ENCODE results near the gene CCDC33. TPM values are rescaled to one million over a fixed set of nuclear protein-coding genes. Genes with fewer than 3 reads are reported as not detected.

The CCDC33 gene
- total and polyA plus RNA-seq, 2 donors (not counting 1 experiment from before 2014, with no cell fraction given) = not detected

GRCh38 chr15:74362482-74362881, 126.4 kb downstream of the CCDC33 start:
- Mint-ChIP-seq H3K4me1 (peaks cover 3% of the 10 kb centered on the region), H3K27me3 (peaks cover 19% of the 10 kb centered on the region), H3K4me3 (no peak overlapping the region), H3K9me3 (ENCODE audit: insufficient read depth) (no peaks in the 10 kb centered on the region), H3K27ac (no peak overlapping the region)
- peaks cover 0 to 31% (median 19%) of the 10 kb centered on the region in 4 experiments for H3K27me3 ChIP-seq (replicated peaks in 1 of 4; ENCODE audit: control extremely low read depth in 1 of 4, control insufficient read depth in 3 of 4, insufficient read depth in 4 of 4, low read length in 3 of 4)
- intact Hi-C loops (cut with micrococcal nuclease) = no loop called here
- H3K27ac ChIP-seq (ENCODE audit: low read length in 2 of 2) = no peak overlapping the region
- H3K36me3 ChIP-seq (replicated peaks in 1 of 2; ENCODE audit: control extremely low read depth in 1 of 2, control insufficient read depth in 1 of 2, extremely low read depth in 1 of 2, insufficient read depth in 2 of 2, low read length in 1 of 2) = no peaks in the 10 kb centered on the region
- peaks cover 0 to 2% (median 0%) of the 10 kb centered on the region in 3 donors for H3K9me3 ChIP-seq (ENCODE audit: control extremely low read depth in 1 of 3, control insufficient read depth in 2 of 3, insufficient read depth in 1 of 3, low read length in 2 of 3)
- ChIA-PET CTCF (interaction anchor here (1.0 to 2.1 kb wide), 2 partner anchors 9 to 10 kb away, joined by 3 to 7 read pairs; no protein-coding TSS in a partner anchor), POLR2A (no interaction called here)
- no peaks in the 10 kb centered on the region for H4K20me1 ChIP-seq (ENCODE audit: control insufficient read depth, insufficient read depth, low read length, poor library complexity, severe bottlenecking)
- DNase-seq = no peak
- TF ChIP-seq EZH2 (IDR thresholded peaks at IDR 0.05; ENCODE audit: borderline replicate concordance, insufficient read depth, low read depth, low read length, poor library complexity, severe bottlenecking) (no peak), CTCF (IDR thresholded peaks at IDR 0.05) (no peak)
- peaks cover 12 to 13% of the 10 kb centered on the region in 2 donors for H3K4me1 ChIP-seq (ENCODE audit: control insufficient read depth in 2 of 2, insufficient read depth in 2 of 2, low read length in 2 of 2)
- H3K4me3 ChIP-seq (ENCODE audit: control extremely low read depth in 1 of 5, extremely low read depth in 1 of 5, insufficient read depth in 1 of 5, low read depth in 2 of 5, low read length in 4 of 5) = no peak overlapping the region
- H3K4me2 ChIP-seq (replicated peaks; ENCODE audit: low read depth, low read length, poor library complexity, severe bottlenecking) = no peak overlapping the region
- no peak overlapping the region for H3K9ac ChIP-seq (ENCODE audit: low read length)
- no peaks in the 10 kb centered on the region for H3K79me2 ChIP-seq (ENCODE audit: control insufficient read depth, insufficient read depth, low read length)
- ATAC-seq (ENCODE audit: low read depth) = no peak
- WGBS (ENCODE audit: insufficient coverage) = no CpG with 5 or more reads among the region's 1 CpG
- H2AFZ ChIP-seq (ENCODE audit: insufficient read depth, low read depth, low read length, poor library complexity, severe bottlenecking) = no peak overlapping the region

GRCh38 chr15:74364936-74365597, 128.9 kb downstream of the CCDC33 start:
- Mint-ChIP-seq H3K27me3 (peaks cover 31% of the 10 kb centered on the region), H3K27ac (no peak overlapping the region), H3K4me1 (peaks cover 3% of the 10 kb centered on the region), H3K4me3 (peak overlapping the region; percentile 76), H3K9me3 (ENCODE audit: insufficient read depth) (no peaks in the 10 kb centered on the region)
- CTCF ChIA-PET = no interaction called here
- peak overlapping the region; percentile 93 for H3K4me2 ChIP-seq (replicated peaks; ENCODE audit: low read depth, low read length, poor library complexity, severe bottlenecking)
- WGBS (ENCODE audit: insufficient coverage) = 92% methylated on average over 7 of the region's 12 CpGs
- no peak for DNase-seq
- peak overlapping the region in 1 of 5 experiments; percentile 50 for H3K4me3 ChIP-seq (ENCODE audit: control extremely low read depth in 1 of 5, extremely low read depth in 1 of 5, insufficient read depth in 1 of 5, low read depth in 2 of 5, low read length in 4 of 5)
- H3K4me1 ChIP-seq (ENCODE audit: control insufficient read depth in 2 of 2, insufficient read depth in 2 of 2, low read length in 2 of 2) = peaks cover 13 to 14% of the 10 kb centered on the region in 2 donors
- no peaks in the 10 kb centered on the region for H3K79me2 ChIP-seq (ENCODE audit: control insufficient read depth, insufficient read depth, low read length)
- no peak overlapping the region for H3K27ac ChIP-seq (ENCODE audit: low read length in 2 of 2)
- POLR2A ChIA-PET = no interaction called here
- H4K20me1 ChIP-seq (ENCODE audit: control insufficient read depth, insufficient read depth, low read length, poor library complexity, severe bottlenecking) = no peaks in the 10 kb centered on the region
- TF ChIP-seq EZH2 (IDR thresholded peaks at IDR 0.05; ENCODE audit: borderline replicate concordance, insufficient read depth, low read depth, low read length, poor library complexity, severe bottlenecking) (no peak), CTCF (IDR thresholded peaks at IDR 0.05) (no peak)
- H3K9ac ChIP-seq (ENCODE audit: low read length) = no peak overlapping the region
- no peaks in the 10 kb centered on the region for H3K36me3 ChIP-seq (replicated peaks in 1 of 2; ENCODE audit: control extremely low read depth in 1 of 2, control insufficient read depth in 1 of 2, extremely low read depth in 1 of 2, insufficient read depth in 2 of 2, low read length in 1 of 2)
- ATAC-seq (ENCODE audit: low read depth) = no peak
- intact Hi-C loops (cut with micrococcal nuclease) = no loop called here
- peak overlapping the region; percentile 72 for H2AFZ ChIP-seq (ENCODE audit: insufficient read depth, low read depth, low read length, poor library complexity, severe bottlenecking)
- peaks cover 0 to 4% (median 0%) of the 10 kb centered on the region in 3 donors for H3K9me3 ChIP-seq (ENCODE audit: control extremely low read depth in 1 of 3, control insufficient read depth in 2 of 3, insufficient read depth in 1 of 3, low read length in 2 of 3)
- peaks cover 0 to 38% (median 26%) of the 10 kb centered on the region in 4 experiments for H3K27me3 ChIP-seq (replicated peaks in 1 of 4; ENCODE audit: control extremely low read depth in 1 of 4, control insufficient read depth in 3 of 4, insufficient read depth in 4 of 4, low read length in 3 of 4)
